ENCODE data around the gene SLC2A13.
"Not testable (repeated sequence)": the region's sequence is repeated elsewhere in the genome, so short reads cannot be mapped to it uniquely, and the experiment has no call there.

The SLC2A13 gene

GRCh38 chr12:40055776-40056175 is 50.1 kb downstream of the SLC2A13 start:
- H3K4me1 ChIP-seq (ENCODE audit: control insufficient read depth, insufficient read depth, low read length) = no peaks in the 10 kb centered on the region
- no peaks in the 10 kb centered on the region for H3K9me3 ChIP-seq (ENCODE audit: control insufficient read depth, insufficient read depth, low read length)
- H3K36me3 ChIP-seq (ENCODE audit: control insufficient read depth, insufficient read depth, low read length) = no peaks in the 10 kb centered on the region
- no peaks in the 10 kb centered on the region for H3K27me3 ChIP-seq (ENCODE audit: control insufficient read depth, insufficient read depth, low read length)
- H3K9ac ChIP-seq (ENCODE audit: low read depth, low read length) = no peak overlapping the region
- no peak overlapping the region for H3K4me3 ChIP-seq (ENCODE audit: low read depth, low read length)

- no peaks in the 10 kb centered on the region for H3K4me1 ChIP-seq (ENCODE audit: control insufficient read depth, insufficient read depth, low read length)
- no peaks in the 10 kb centered on the region for H3K27me3 ChIP-seq (ENCODE audit: control insufficient read depth, insufficient read depth, low read length)
- no peak overlapping the region for H3K9ac ChIP-seq (ENCODE audit: low read depth, low read length)
- no peaks in the 10 kb centered on the region for H3K36me3 ChIP-seq (ENCODE audit: control insufficient read depth, insufficient read depth, low read length)
- no peak overlapping the region for H3K4me3 ChIP-seq (ENCODE audit: low read depth, low read length)
- H3K9me3 ChIP-seq (ENCODE audit: control insufficient read depth, insufficient read depth, low read length) = no peaks in the 10 kb centered on the region
Observed at GRCh38 chr12:40055228-40055579, 50.7 kb downstream of the SLC2A13 start.

GRCh38 chr12:40054555-40055227 is 51.2 kb downstream of the SLC2A13 start:
- Histone ChIP-seq H3K4me3 (ENCODE audit: low read depth, low read length) (no peak overlapping the region), H3K9ac (ENCODE audit: low read depth, low read length) (no peak overlapping the region), H3K9me3 (ENCODE audit: control insufficient read depth, insufficient read depth, low read length) (no peaks in the 10 kb centered on the region), H3K4me1 (ENCODE audit: control insufficient read depth, insufficient read depth, low read length) (no peaks in the 10 kb centered on the region), H3K27me3 (ENCODE audit: control insufficient read depth, insufficient read depth, low read length) (no peaks in the 10 kb centered on the region), H3K36me3 (ENCODE audit: control insufficient read depth, insufficient read depth, low read length) (no peaks in the 10 kb centered on the region)

- Histone ChIP-seq H3K4me1 (ENCODE audit: control insufficient read depth, insufficient read depth, low read length) (no peaks in the 10 kb centered on the region), H3K9me3 (ENCODE audit: control insufficient read depth, insufficient read depth, low read length) (no peaks in the 10 kb centered on the region), H3K9ac (ENCODE audit: low read depth, low read length) (no peak overlapping the region), H3K36me3 (ENCODE audit: control insufficient read depth, insufficient read depth, low read length) (no peaks in the 10 kb centered on the region), H3K27me3 (ENCODE audit: control insufficient read depth, insufficient read depth, low read length) (no peaks in the 10 kb centered on the region), H3K4me3 (ENCODE audit: low read depth, low read length) (no peak overlapping the region)
Observed at GRCh38 chr12:40049268-40049667, 56.6 kb downstream of the SLC2A13 start.

GRCh38 chr12:40047002-40047401 is 58.9 kb downstream of the SLC2A13 start:
- H3K36me3 ChIP-seq (ENCODE audit: control insufficient read depth, insufficient read depth, low read length); H3K27me3 ChIP-seq (ENCODE audit: control insufficient read depth, insufficient read depth, low read length); H3K4me3 ChIP-seq (ENCODE audit: low read depth, low read length); H3K9ac ChIP-seq (ENCODE audit: low read depth, low read length); H3K9me3 ChIP-seq (ENCODE audit: control insufficient read depth, insufficient read depth, low read length); H3K4me1 ChIP-seq (ENCODE audit: control insufficient read depth, insufficient read depth, low read length): not testable (repeated sequence)

- Histone ChIP-seq H3K36me3 (ENCODE audit: control insufficient read depth, insufficient read depth, low read length) (no peaks in the 10 kb centered on the region), H3K4me1 (ENCODE audit: control insufficient read depth, insufficient read depth, low read length) (no peaks in the 10 kb centered on the region), H3K27me3 (ENCODE audit: control insufficient read depth, insufficient read depth, low read length) (no peaks in the 10 kb centered on the region), H3K9me3 (ENCODE audit: control insufficient read depth, insufficient read depth, low read length) (no peaks in the 10 kb centered on the region), H3K9ac (ENCODE audit: low read depth, low read length) (no peak overlapping the region), H3K4me3 (ENCODE audit: low read depth, low read length) (no peak overlapping the region)
Observed at GRCh38 chr12:40045656-40046055, 60.2 kb downstream of the SLC2A13 start.

GRCh38 chr12:40044396-40044795 is 61.5 kb downstream of the SLC2A13 start:
- H3K27me3 ChIP-seq (ENCODE audit: control insufficient read depth, insufficient read depth, low read length) = no peaks in the 10 kb centered on the region
- H3K9me3 ChIP-seq (ENCODE audit: control insufficient read depth, insufficient read depth, low read length) = no peaks in the 10 kb centered on the region
- H3K4me3 ChIP-seq (ENCODE audit: low read depth, low read length) = no peak overlapping the region
- no peaks in the 10 kb centered on the region for H3K4me1 ChIP-seq (ENCODE audit: control insufficient read depth, insufficient read depth, low read length)
- H3K36me3 ChIP-seq (ENCODE audit: control insufficient read depth, insufficient read depth, low read length) = no peaks in the 10 kb centered on the region
- H3K9ac ChIP-seq (ENCODE audit: low read depth, low read length) = no peak overlapping the region

GRCh38 chr12:40039598-40039997 is 66.3 kb downstream of the SLC2A13 start:
- no peak overlapping the region for H3K9ac ChIP-seq (ENCODE audit: low read depth, low read length)
- H3K9me3 ChIP-seq (ENCODE audit: control insufficient read depth, insufficient read depth, low read length) = no peaks in the 10 kb centered on the region
- H3K4me1 ChIP-seq (ENCODE audit: control insufficient read depth, insufficient read depth, low read length) = peaks cover 5% of the 10 kb centered on the region
- no peaks in the 10 kb centered on the region for H3K36me3 ChIP-seq (ENCODE audit: control insufficient read depth, insufficient read depth, low read length)
- H3K4me3 ChIP-seq (ENCODE audit: low read depth, low read length) = no peak overlapping the region
- no peaks in the 10 kb centered on the region for H3K27me3 ChIP-seq (ENCODE audit: control insufficient read depth, insufficient read depth, low read length)

GRCh38 chr12:40038619-40039018 is 67.3 kb downstream of the SLC2A13 start:
- peaks cover 7% of the 10 kb centered on the region for H3K4me1 ChIP-seq (ENCODE audit: control insufficient read depth, insufficient read depth, low read length)
- H3K36me3 ChIP-seq (ENCODE audit: control insufficient read depth, insufficient read depth, low read length) = no peaks in the 10 kb centered on the region
- H3K9ac ChIP-seq (ENCODE audit: low read depth, low read length) = no peak overlapping the region
- no peak overlapping the region for H3K4me3 ChIP-seq (ENCODE audit: low read depth, low read length)
- no peaks in the 10 kb centered on the region for H3K9me3 ChIP-seq (ENCODE audit: control insufficient read depth, insufficient read depth, low read length)
- H3K27me3 ChIP-seq (ENCODE audit: control insufficient read depth, insufficient read depth, low read length) = no peaks in the 10 kb centered on the region

GRCh38 chr12:40034712-40035111 is 71.2 kb downstream of the SLC2A13 start:
- H3K9ac ChIP-seq (ENCODE audit: low read depth, low read length) = no peak overlapping the region
- no peaks in the 10 kb centered on the region for H3K27me3 ChIP-seq (ENCODE audit: control insufficient read depth, insufficient read depth, low read length)
- H3K4me3 ChIP-seq (ENCODE audit: low read depth, low read length) = no peak overlapping the region
- no peaks in the 10 kb centered on the region for H3K9me3 ChIP-seq (ENCODE audit: control insufficient read depth, insufficient read depth, low read length)
- H3K36me3 ChIP-seq (ENCODE audit: control insufficient read depth, insufficient read depth, low read length) = no peaks in the 10 kb centered on the region
- peaks cover 21% of the 10 kb centered on the region for H3K4me1 ChIP-seq (ENCODE audit: control insufficient read depth, insufficient read depth, low read length)

GRCh38 chr12:40034156-40034555 is 71.7 kb downstream of the SLC2A13 start:
- peaks cover 21% of the 10 kb centered on the region for H3K4me1 ChIP-seq (ENCODE audit: control insufficient read depth, insufficient read depth, low read length)
- H3K36me3 ChIP-seq (ENCODE audit: control insufficient read depth, insufficient read depth, low read length) = no peaks in the 10 kb centered on the region
- H3K27me3 ChIP-seq (ENCODE audit: control insufficient read depth, insufficient read depth, low read length) = no peaks in the 10 kb centered on the region

GRCh38 chr12:40033242-40033630 is 72.6 kb downstream of the SLC2A13 start:
- peaks cover 21% of the 10 kb centered on the region for H3K4me1 ChIP-seq (ENCODE audit: control insufficient read depth, insufficient read depth, low read length)
- no peaks in the 10 kb centered on the region for H3K36me3 ChIP-seq (ENCODE audit: control insufficient read depth, insufficient read depth, low read length)
- no peak overlapping the region for H3K4me3 ChIP-seq (ENCODE audit: low read depth, low read length)
- no peak overlapping the region for H3K9ac ChIP-seq (ENCODE audit: low read depth, low read length)
- no peaks in the 10 kb centered on the region for H3K9me3 ChIP-seq (ENCODE audit: control insufficient read depth, insufficient read depth, low read length)
- H3K27me3 ChIP-seq (ENCODE audit: control insufficient read depth, insufficient read depth, low read length) = no peaks in the 10 kb centered on the region

More at GRCh38 chr12:40034156-40034555, 71.7 kb downstream of the SLC2A13 start:
- no peak overlapping the region for H3K4me3 ChIP-seq (ENCODE audit: low read depth, low read length)
- no peaks in the 10 kb centered on the region for H3K9me3 ChIP-seq (ENCODE audit: control insufficient read depth, insufficient read depth, low read length)
- no peak overlapping the region for H3K9ac ChIP-seq (ENCODE audit: low read depth, low read length)
